HepG2 (cell line): ENCODE data around the gene ADCY5. TPM values are rescaled to one million over a fixed set of nuclear protein-coding genes. Genes with fewer than 3 reads are reported as not detected.

Experiments
- ATAC-seq: fragments of 200-7000 bp; cut with Tn5 transposase; 3 replicates; pipeline ENCODE4 v1.9.1; 2020; ENCODE audit warnings: mild to moderate bottlenecking, moderate library complexity
- BruUV-seq: library from RNA; stranded (reverse); fragments of 400-500 nt; replicated peaks from 2 replicates; lab custom pipeline; 2021; lab: Mats Ljungman, UMichigan
- CTCF ChIA-PET: fragments of 300-600 bp; formaldehyde crosslinking; extraction: SDS; loops from one replicate; lab custom pipeline; 2021; ENCODE audit warnings: low total read pairs, inconsistent platforms, low intra/inter-chr PET ratio; lab: Yijun Ruan, JAX
- POLR2A ChIA-PET: fragments of 350-600 bp; sonication (Branson Sonifier 250); formaldehyde crosslinking; loops from one replicate; lab custom pipeline; 2020; ENCODE audit warnings: antibody characterized with exemption, inconsistent platforms; lab: Yijun Ruan, JAX
- DNase-seq: peaks from one replicate; pipeline ENCODE4 v3.0.0-alpha.2; 2015; ENCODE audit warnings: low spot score
- FAIRE-seq: peaks from 3 replicates; lab custom pipeline; 2011; peaks lifted over from hg19 to GRCh38; lab: Jason Lieb, UNC
- H2AFZ ChIP-seq: one replicate; pipeline ENCODE4 v1.6.1; 2011; ENCODE audit warnings: low read length, inconsistent platforms
- H3K27ac ChIP-seq: fragments of 300-600 bp; 3 replicates; pipeline ENCODE4 v1.8.0; 2011; ENCODE audit warnings: mixed run types, mild to moderate bottlenecking, mixed read lengths, low read length, inconsistent platforms; ENCODE audit not compliant: insufficient read depth; ENCODE audit errors: extremely low read length
- H3K27me3 ChIP-seq, 2 experiments: fragments of 200-600 bp in 1 of 2; 2 replicates in 1 of 2; 3 replicates in 1 of 2; pipeline versions ENCODE4 v1.6.0 to v1.8.0; 2011; ENCODE audit warnings: low read length in 2 of 2, mild to moderate bottlenecking in 2 of 2, moderate library complexity in 2 of 2, inconsistent platforms in 1 of 2; ENCODE audit not compliant: insufficient read depth in 2 of 2, control insufficient read depth in 1 of 2
- H3K36me3 ChIP-seq, 2 experiments: fragments of 200-600 bp in 1 of 2; replicated peaks in 1 of 2; 2 replicates in 1 of 2; 3 replicates in 1 of 2; pipeline versions ENCODE4 v1.5.1 to v1.8.0; 2011; ENCODE audit warnings: low read length in 2 of 2, inconsistent platforms in 1 of 2; ENCODE audit not compliant: insufficient read depth in 2 of 2, control insufficient read depth in 1 of 2
- H3K4me1 ChIP-seq: 2 replicates; pipeline ENCODE4 v1.5.1; 2012; ENCODE audit warnings: low read length, inconsistent platforms; ENCODE audit not compliant: insufficient read depth
- H3K4me2 ChIP-seq: 2 replicates; pipeline ENCODE4 v1.6.0; 2011; ENCODE audit warnings: low read depth, low read length, inconsistent platforms
- H3K4me3 ChIP-seq, 3 experiments: fragments of 200-600 bp in 1 of 3; sonication (generic), shearing (Covaris generic) in 1 of 3; replicated peaks in 1 of 3; 2 replicates each; pipeline ENCODE4 v1.5.1; 2011 to 2016; ENCODE audit warnings: low read length in 3 of 3, inconsistent platforms in 2 of 3, low read depth in 2 of 3, mild to moderate bottlenecking in 2 of 3, control low read depth in 1 of 3, mixed read lengths in 1 of 3; ENCODE audit not compliant: insufficient read depth in 1 of 3
- H3K79me2 ChIP-seq: one replicate; pipeline ENCODE4 v1.6.1; 2011; ENCODE audit warnings: low read length, inconsistent platforms; ENCODE audit not compliant: insufficient read depth
- H3K9ac ChIP-seq: 2 replicates; pipeline ENCODE4 v1.6.0; 2011; ENCODE audit warnings: mild to moderate bottlenecking, low read depth, low read length, inconsistent platforms; ENCODE audit not compliant: insufficient read depth
- H3K9me3 ChIP-seq: 2 replicates; pipeline ENCODE4 v1.5.1; 2012; ENCODE audit warnings: mild to moderate bottlenecking, low read length
- H4K20me1 ChIP-seq: 2 replicates; pipeline ENCODE4 v1.6.0; 2011; ENCODE audit warnings: inconsistent platforms, mild to moderate bottlenecking, low read length, moderate library complexity; ENCODE audit not compliant: insufficient read depth
- AKNA ChIP-seq: sonication (generic); formaldehyde crosslinking; IDR thresholded peaks from 2 replicates; pipeline ENCODE4 v1.4.0; 2020; ENCODE audit warnings: missing genetic modification reagents, borderline replicate concordance
- CBX1 ChIP-seq: IDR thresholded peaks from one replicate; pipeline ENCODE4 v1.6.1; 2016; ENCODE audit warnings: antibody characterized with exemption, low read depth
- EED ChIP-seq: sonication (generic); formaldehyde crosslinking; IDR thresholded peaks from 2 replicates; pipeline ENCODE4 v1.5.0; 2020; ENCODE audit warnings: mild to moderate bottlenecking, missing genetic modification reagents
- FOXO4 ChIP-seq: sonication (generic); formaldehyde crosslinking; conservative IDR thresholded peaks from 2 replicates; pipeline ENCODE4 v1.8.1; 2023; ENCODE audit warnings: missing genetic modification reagents
- IRX3 ChIP-seq: sonication (generic); formaldehyde crosslinking; IDR thresholded peaks from 2 replicates; pipeline ENCODE4 v1.8.1; 2023; ENCODE audit warnings: mild to moderate bottlenecking, low read depth, missing genetic modification reagents, borderline replicate concordance
- PAX8 ChIP-seq: sonication (generic); formaldehyde crosslinking; IDR thresholded peaks from 2 replicates; pipeline ENCODE4 v1.8.0; 2022; ENCODE audit warnings: mild to moderate bottlenecking, missing genetic modification reagents, borderline replicate concordance
- PHF20 ChIP-seq: sonication (generic); formaldehyde crosslinking; IDR thresholded peaks from 2 replicates; pipeline ENCODE4 v1.5.0; 2020; ENCODE audit warnings: mild to moderate bottlenecking, missing genetic modification reagents
- RARA ChIP-seq: IDR thresholded peaks from 2 replicates; pipeline ENCODE4 v1.6.1; 2016; ENCODE audit warnings: missing genetic modification reagents, missing compliant biosample characterization
- TRAFD1 ChIP-seq: sonication (generic); formaldehyde crosslinking; IDR thresholded peaks from 2 replicates; pipeline ENCODE4 v1.5.1; 2020; ENCODE audit warnings: missing genetic modification reagents, mild to moderate bottlenecking, borderline replicate concordance
- ZNF224 ChIP-seq: sonication (generic); formaldehyde crosslinking; IDR thresholded peaks from 2 replicates; pipeline ENCODE4 v1.5.0; 2020; ENCODE audit warnings: mild to moderate bottlenecking, missing genetic modification reagents
- ZNF441 ChIP-seq: sonication (generic); formaldehyde crosslinking; IDR thresholded peaks from 2 replicates; pipeline ENCODE4 v1.7.0; 2021; ENCODE audit warnings: missing genetic modification reagents, borderline replicate concordance
- ZNF543 ChIP-seq: sonication (generic); formaldehyde crosslinking; IDR thresholded peaks from 2 replicates; pipeline ENCODE4 v1.4.0; 2020; ENCODE audit warnings: mild to moderate bottlenecking, missing genetic modification reagents
- WGBS: methylation state at CpG from one replicate; pipeline ENCODE4 v1.1.6; 2017; ENCODE audit warnings: low lambda C conversion rate; 5-methylcytosine and 5-hydroxymethylcytosine counted together
- in situ Hi-C: cut with HindIII; loops from 2 replicates; pipeline ENCODE4 v1.10.0; 2017; ENCODE audit warnings: low pct_unique_long_range_greater_than_20kb; ENCODE audit not compliant: extremely low pct_ligation_motif_present
- intact Hi-C: fragments of 100-400 bp; cut with micrococcal nuclease; formaldehyde crosslinking; loops from one replicate; pipeline ENCODE4 v1.10.0; 2022; ENCODE audit not compliant: unreplicated experiment
- polyA plus RNA-seq, 8 experiments: library from polyadenylated mRNA; depleted of rRNA in 3 of 8; stranded (reverse) in 7 of 8; unstranded in 1 of 8; fragments of >200 nt; fragmentation: Illumina TruSeq in 4 of 8; extraction: Trizol in 4 of 8; gene quantifications; 2 replicates each; pipeline versions ENCODE4 v1.2.1 to v1.2.3, GENCODE V29; 2011 to 2016; ENCODE audit warnings: low read depth in 4 of 8, missing spikeins in 1 of 8, mixed read lengths in 1 of 8; ENCODE audit not compliant: insufficient read depth in 1 of 8
- total RNA-seq, 5 experiments: library from RNA; depleted of rRNA; stranded (reverse); fragments of >200 nt; fragmentation: Illumina TruSeq; extraction: Trizol; gene quantifications; 2 replicates each; pipeline ENCODE4 v1.2.3, GENCODE V29; 2016; ENCODE audit warnings: low read depth in 1 of 5
- TF ChIP-seq, protein P1 (sequence below): sonication (generic); formaldehyde crosslinking; IDR thresholded peaks from 2 replicates; pipeline ENCODE4 v1.9.0; 2021; ENCODE audit warnings: missing genetic modification reagents, mild to moderate bottlenecking, borderline replicate concordance

ADCY5 gene
- total and polyA plus RNA-seq, 2 of the 13 experiments (the other 11 are each of a cell fraction or from before 2014, with no cell fraction given), result not detected

DNA sequence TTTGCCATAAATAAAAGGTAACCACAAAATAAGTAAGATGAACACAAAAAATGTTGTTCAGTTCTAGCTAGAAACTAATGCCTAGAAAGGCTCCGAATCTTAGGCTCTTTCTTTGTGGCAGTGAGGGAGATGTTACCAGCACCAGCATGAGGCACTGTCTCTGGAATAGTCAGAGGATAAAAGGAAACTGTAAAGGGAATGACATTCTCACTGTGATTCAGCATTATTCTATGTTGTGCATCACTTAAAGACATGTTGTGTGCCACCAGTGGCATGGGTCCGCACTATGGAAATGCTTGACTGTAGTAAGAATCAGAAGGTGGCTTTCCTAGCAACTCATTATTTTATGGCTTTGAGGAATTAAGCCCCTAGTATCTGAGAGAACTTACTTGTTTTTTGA is 176.3 kb downstream of the ADCY5 start (continued):
- TF ChIP-seq, protein P1, sequence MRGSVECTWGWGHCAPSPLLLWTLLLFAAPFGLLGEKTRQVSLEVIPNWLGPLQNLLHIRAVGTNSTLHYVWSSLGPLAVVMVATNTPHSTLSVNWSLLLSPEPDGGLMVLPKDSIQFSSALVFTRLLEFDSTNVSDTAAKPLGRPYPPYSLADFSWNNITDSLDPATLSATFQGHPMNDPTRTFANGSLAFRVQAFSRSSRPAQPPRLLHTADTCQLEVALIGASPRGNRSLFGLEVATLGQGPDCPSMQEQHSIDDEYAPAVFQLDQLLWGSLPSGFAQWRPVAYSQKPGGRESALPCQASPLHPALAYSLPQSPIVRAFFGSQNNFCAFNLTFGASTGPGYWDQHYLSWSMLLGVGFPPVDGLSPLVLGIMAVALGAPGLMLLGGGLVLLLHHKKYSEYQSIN (CRISPR knock-in tag), result no peak
- TF ChIP-seq CBX1 (no peak), AKNA (CRISPR knock-in tag) (no peak), PHF20 (CRISPR knock-in tag) (no peak), ZNF441 (CRISPR knock-in tag) (no peak), ZNF543 (no peak)

DNA sequence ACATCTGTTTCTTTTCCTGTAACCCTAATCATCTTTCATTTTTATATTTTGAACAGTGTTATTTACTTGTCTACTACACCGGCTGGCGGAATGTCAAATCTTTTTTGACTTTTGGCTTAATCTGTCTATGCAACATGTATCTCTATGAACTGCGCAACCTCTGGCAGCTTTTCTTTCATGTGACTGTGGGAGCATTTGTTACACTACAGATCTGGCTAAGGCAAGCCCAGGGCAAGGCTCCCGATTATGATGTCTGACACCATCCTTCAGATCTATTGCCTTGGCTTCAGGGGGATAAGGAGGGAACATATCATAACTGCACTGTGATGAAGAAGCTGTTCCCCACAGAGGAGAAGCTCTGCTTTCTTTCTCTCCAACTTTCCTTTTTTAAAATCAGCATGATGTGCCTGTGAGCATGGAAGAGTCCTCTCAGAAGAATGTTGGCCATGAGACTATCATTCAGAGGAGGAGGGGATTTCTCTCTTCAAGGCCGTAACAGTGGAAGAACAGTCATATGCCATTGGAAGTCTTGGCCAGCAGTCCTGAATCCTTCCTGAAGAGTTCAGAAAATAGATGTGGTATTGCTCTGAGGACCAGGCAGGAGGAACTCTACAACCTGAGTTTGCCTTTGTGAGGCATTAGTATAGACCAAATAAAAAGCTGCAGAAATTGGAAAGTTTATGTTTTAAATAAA is 177.3 kb downstream of the ADCY5 start:
- Histone ChIP-seq H4K20me1 (no peaks in the 10 kb centered on the region), H3K4me1 (peaks cover 11% of the 10 kb centered on the region; the same call in 1 of the 2 replicates), H3K36me3 (0 out of 5 replicates have a peak, but pooled peaks cover 0 to 5% of the 10 kb centered on the region in 2 experiments), H3K4me3 (no peak overlapping the region), H2AFZ (no peak overlapping the region), H3K27me3 (no peaks in the 10 kb centered on the region), H3K4me2 (no peak overlapping the region), H3K9ac (no peak overlapping the region), H3K9me3 (no peaks in the 10 kb centered on the region), H3K79me2 (no peaks in the 10 kb centered on the region), H3K27ac (no peak overlapping the region)
- DNase-seq, result no peak
- 79% methylated on average over 5 of the region's 5 CpGs for WGBS
- ATAC-seq, result no peak
- intact Hi-C loops, result no loop called here
- CTCF ChIA-PET, result no interaction called here
- in situ Hi-C loops, result no loop called here
- no peak for FAIRE-seq
- no TSS peak for BruUV-seq
- POLR2A ChIA-PET, result no interaction called here
- no peak for TF ChIP-seq IRX3 (CRISPR knock-in tag)
- no peak for TF ChIP-seq FOXO4 (CRISPR knock-in tag)
- no peak for TF ChIP-seq PAX8 (CRISPR knock-in tag)
- no peak for TF ChIP-seq RARA (CRISPR knock-in tag)
- TF ChIP-seq ZNF224 (CRISPR knock-in tag), result no peak
- no peak for TF ChIP-seq TRAFD1 (CRISPR knock-in tag)
- TF ChIP-seq EED, result no peak
